GM19452 (cell line): ENCODE data around the gene STX7.

Experiments used
- ATAC-seq: cut with Tn5 transposase; IDR thresholded peaks from one replicate; pipeline ENCODE4 v1.9.1; 2021; ENCODE audit not compliant: unreplicated experiment

STX7 gene

GRCh38 chr6:132478266-132478665 is 34.6 kb downstream of the STX7 start:
- ATAC-seq: no peak

DNA sequence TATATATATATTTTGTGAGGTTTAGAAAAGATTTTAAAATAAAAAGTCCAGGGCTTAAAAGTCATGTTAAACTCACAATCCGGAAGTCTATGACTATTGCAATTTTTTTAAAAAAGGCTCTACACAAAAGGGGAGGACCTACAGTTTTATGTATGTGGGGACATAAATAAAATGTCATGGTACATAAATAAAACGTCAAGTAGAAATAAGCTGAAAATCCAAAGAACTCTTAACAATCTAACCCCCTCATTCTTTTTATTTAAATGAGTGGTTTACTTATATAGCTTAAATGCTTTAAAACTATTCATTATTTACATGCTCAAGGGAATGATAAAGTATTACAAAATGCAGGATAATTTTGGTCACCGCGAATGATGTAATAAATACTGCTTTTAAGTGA is 36.2 kb downstream of the STX7 start:
- no peak for ATAC-seq

DNA sequence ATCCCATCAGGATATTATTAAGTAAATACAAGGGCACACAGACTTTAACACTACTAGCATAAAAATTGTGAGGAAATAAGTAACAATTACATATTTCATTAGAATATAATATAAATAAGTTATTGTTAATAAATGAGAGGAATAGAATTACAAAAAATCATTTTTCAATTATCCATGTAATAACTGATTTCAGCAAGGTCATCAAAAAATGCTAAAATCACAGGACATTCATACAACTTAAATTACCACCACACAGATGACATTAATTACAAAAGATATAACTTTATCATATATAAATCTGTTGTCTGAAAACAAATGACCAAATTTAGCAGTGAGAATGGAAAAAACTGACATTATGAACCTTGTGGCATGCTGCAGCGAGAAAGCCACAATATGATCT is 37.0 kb downstream of the STX7 start:
- ATAC-seq: no peak

GRCh38 chr6:132471787-132472186 is 41.1 kb downstream of the STX7 start:
- no peak for ATAC-seq

DNA sequence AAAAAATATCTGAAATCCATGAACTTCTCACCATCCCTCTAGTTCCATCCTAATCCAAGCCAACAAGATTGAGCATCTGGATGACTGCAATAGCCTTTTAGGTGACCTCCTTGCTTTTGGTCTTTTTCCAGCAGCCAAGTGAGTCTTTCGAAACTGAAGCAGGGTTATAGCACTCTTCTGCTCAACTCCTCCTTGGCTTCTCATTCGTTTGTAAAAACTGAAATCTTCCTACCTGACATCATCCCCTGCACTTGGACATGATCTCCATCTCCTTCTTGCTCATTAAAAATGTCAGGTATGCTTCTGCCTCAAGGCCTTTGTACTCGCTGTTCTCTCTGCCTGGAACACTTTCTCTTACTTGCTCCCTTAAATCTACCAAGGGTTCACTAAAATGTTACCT is 46.0 kb downstream of the STX7 start:
- no peak for ATAC-seq

DNA sequence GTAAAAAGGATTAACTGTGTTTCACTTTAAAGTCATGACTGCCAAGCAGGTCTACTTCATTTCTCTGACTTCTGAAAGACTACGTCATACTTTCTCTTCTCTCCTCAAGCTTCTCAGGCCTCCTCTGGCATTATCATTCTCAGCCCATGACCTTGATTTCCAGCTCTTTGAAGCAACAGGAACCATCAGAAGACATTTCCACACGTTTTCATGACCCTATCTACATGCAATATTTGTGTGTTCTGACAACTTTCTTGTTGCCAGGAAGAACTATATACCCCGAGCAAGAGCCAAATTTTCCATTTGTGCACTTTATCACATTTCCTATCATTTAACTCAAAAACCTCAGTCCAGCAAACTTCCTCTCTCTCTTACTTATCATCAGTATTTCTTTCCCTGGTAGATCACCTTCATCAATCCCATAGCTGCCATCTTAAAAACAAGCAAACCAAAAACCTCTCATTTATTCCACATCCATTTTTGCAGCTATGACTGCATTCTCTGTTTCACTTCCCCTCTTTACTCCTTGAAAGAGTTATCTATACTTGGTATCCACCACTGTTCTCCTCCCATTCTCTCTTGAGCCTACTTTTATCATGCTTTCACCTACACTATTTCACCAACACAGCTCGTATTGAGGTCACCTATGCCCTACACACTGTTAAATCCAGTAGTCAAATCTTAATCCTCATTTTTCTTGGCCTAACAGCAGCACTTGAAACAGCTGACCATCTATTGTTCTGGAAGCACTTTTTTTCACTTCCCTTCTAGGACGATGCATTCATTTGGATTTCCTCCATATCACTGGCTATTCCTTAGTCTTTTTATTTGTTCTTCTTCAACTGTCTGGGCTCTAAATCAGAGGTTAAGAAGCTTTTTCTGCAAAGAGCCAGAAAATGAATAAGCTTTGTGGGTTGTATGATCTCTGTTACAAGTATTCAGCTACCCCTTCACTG is 47.1 kb downstream of the STX7 start:
- peak; percentile 71 for ATAC-seq

DNA sequence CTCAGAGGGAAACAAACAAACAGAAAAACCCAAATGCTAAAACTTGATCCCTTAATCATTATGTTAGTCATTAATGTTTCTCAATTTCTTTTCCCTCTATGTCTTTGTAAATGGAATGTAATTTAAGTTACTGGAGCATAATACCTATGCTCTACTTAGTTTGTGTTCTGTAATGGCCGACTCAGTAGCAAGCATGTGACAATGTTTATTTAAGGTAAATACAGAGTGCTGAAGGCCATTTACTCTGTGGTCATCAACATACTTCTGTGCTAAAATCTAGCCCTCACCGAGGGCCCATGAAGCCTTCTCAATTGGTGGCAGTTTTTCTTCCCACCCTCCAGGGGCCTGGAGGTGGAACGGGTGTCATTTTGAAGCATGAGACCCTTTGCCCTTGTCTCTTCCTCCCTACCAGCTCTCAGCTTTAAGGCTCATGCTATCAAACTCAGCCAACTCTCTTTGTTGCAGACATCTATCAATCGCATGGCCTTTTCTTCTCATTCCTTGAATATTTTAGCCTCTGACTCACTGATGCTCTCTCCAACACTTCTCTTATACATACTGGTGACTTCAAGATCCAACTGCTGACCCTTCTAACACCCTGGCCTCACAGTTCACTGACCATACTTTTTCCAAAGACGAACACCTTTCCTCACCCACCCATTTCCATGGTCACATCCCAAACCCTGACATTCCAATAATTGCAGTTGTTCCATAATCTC is 48.2 kb downstream of the STX7 start:
- ATAC-seq: no peak

DNA sequence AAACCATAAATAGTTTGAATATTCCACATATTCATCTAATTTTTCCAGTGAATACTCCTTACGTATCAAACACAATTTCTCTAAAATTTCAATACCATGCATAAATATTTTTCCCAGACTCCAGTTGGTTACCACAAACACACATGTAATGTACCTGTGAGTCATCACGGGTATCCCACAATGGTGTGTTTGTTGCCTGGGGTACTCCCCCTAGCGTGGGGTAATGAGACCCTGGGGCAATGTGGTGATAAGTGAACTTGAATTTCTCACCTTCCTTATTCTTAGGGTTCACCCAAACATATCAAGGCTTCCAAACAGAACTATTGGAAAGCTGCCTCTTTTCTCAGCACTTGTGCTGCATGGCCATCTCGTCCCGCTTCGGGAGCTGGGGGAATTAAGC is 51.0 kb downstream of the STX7 start:
- no peak for ATAC-seq

DNA sequence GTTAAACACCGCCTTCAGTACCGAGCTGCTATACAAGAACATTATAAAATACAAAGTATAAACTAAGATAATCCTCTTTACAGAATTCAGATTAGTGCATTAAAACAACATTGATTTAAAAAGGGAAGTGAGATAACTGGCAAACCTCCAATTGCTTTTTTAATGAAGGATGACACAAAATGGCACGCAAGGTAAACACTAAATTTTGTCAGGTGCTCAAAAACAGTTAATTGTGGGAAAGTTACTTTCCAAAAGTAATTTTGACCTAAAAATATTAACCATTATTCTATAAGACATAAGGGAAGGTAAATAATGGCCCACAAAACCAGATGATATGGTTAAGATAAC is 53.3 kb downstream of the STX7 start:
- ATAC-seq: no peak

DNA sequence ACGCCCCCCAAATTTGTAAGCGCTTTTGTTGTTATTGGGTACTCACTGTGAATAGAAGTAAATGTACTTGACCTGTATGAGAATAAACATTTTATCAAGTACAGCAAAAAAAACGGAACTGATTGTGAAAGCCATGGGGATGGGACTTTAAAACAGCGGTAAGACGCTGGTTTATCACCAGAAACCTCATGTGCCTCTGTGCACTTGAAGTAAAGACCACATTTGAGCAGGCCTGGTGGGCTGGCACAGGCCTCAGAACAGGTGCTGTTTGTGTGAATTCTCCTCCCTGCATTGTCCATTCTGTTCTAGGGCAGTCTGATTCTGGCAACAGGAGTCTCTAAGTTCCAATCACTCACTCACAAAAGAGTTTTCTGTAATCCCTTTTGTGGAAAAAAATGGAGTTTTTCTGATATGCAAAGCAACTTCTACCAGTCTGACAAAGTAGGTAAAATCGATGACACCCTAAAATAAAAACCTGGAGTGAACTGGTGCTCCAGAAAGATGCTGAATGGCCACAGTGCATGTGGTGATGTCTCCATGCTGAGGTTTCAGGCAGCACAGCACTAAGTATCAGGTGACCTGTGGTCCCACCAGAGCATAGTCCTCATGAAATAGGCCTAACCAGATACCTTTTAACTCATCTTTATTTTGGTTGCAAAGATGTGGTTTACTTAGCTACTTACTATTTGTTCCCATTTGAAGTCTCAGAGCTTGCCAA is 53.9 kb downstream of the STX7 start:
- ATAC-seq: no peak

DNA sequence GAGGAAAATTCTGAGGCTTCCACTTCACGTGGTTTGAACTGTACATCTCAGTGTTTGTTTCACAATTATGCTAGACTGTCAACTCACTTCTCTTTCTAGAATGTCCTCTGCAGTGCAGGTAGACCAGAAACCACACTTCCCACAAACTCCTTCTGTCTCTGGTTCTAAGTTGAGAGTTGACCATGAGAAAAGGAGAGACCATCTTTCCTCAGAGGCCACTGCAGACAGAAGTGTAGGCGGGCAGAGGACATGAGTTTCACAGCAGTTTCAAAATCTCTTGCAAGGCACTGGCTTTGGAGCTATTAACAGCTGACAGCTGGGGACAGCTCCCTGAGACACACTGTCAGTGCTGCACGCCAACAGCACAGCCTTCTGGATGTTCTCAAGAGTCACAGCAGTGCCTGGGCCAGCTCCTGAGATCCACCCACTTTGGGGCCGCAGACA is 56.2 kb downstream of the STX7 start:
- ATAC-seq: peak; percentile 95

DNA sequence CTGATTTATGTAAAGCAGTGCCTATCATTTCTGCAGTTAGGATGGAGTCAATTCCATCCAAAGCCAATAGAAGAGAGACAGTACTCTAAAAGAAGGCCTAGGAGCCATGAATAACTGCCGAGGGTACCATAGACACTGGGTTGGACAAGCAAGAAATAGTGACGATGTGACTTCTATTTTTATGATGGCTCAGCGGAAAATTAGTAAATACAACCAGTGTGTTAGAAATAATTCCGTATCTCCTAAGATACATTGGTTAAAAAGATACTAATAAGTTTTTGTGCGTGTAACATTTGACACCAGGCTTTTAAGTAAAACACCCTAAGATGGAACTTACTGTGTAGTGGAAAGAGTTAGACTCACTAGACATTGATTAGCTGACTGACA is 66.1 kb downstream of the STX7 start:
- ATAC-seq: no peak

DNA sequence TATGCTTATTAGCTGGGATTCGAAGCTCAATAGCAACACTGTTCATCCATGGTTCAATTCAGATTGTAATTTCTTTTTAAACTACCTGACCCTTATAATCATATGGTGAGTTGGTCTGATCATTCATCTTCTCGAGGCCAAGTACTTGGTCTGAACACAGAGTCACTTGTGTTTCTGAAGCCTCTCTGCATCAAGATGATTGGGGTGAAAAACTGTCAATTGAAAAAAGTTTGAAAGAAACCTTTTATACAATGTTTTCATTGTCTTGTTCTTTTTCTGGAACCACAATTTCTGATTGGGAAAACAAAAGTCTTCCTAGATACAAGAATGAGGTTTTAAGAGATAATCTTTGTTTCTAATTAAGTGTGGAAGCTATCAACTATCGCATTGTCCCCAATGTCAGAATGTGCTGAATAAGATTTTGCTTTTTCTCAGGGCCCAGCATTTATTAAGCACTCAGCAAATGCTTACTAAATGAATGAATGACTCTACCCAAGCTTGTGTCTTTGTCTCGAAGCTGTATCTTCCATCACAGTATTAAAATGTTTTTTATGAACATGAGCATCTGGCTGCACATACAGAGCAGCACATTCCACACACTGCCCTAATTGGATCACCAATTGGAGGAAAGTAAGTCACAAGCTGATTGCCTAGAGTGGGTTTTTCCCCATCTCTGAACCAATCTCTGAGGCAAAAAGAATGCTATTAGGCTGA is 66.6 kb downstream of the STX7 start:
- no peak for ATAC-seq

DNA sequence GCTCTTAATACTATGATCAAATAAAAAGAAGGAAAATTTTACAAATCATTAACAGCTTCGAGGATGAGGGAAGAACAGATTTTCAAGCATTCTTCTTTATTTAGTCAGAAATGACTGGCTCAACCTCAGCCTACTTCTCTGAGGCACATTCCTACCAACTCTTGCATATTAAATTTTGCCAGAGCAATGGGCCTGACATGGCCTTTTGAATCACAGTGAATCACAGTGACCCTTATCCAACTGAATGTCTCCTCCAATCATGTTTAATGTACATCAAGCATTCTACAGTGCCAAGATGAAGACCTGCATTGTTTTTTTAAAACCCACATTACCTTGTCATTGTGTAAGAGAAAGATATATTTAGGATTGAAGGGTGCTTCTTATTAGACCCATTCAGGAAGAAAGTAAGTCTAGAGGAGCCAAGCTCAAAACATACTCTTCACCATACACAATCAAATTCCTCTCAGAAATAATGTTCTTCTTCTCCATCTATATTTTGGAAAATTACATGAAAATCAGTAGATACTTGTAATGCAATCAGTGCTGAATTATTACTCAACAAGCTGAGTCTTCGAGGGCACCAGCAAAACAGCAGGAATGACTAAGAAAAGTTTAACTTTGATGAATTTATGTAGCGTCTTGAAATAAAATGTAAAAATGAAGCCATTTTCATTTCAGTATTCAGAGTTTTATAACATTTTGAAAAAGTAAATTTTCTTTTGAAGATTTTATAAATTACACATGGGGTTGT is 67.5 kb downstream of the STX7 start:
- no peak for ATAC-seq

GRCh38 chr6:132443206-132443605 is 69.7 kb downstream of the STX7 start:
- no peak for ATAC-seq

GRCh38 chr6:132430110-132430509 is 82.8 kb downstream of the STX7 start:
- no peak for ATAC-seq

GRCh38 chr6:132425176-132425575 is 87.7 kb downstream of the STX7 start:
- ATAC-seq: no peak

- ATAC-seq: no peak
These were observed 89.1 kb downstream of the STX7 start for GRCh38 chr6:132423839-132424238.

GRCh38 chr6:132418235-132418965 is 94.5 kb downstream of the STX7 start:
- no peak for ATAC-seq

DNA sequence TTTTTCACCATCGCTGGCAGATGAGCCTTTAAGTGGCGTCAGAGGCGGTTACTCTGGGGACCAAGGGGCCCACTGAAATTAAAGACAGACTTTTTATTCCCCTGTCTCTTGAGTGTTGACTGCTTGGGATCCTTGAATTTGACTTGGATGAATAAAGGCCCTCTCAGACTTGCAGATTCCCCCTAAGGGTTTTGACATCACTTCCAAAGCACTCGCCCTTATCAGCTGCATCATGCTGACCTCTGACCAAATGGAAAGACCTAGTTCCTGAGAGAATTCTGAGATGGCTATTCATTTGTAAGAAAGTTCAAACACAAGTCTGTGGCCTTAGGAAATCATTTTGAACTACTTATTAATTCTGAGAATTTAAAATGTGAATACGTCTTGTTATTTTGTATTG is 98.2 kb downstream of the STX7 start:
- no peak for ATAC-seq
